ENCODE data around the gene DARS2.

- TF ChIP-seq EZH2 (IDR thresholded peaks at IDR 0.05; ENCODE audit: insufficient read depth, low read length) (no peak), CTCF (IDR thresholded peaks at IDR 0.05; ENCODE audit: insufficient read depth, low read depth, low read length) (no peak)
These were observed 76.5 kb downstream of the DARS2 start for GRCh38 chr1:173900992-173901391.
